ENCODE measurements around the gene ASB16. TPM values are rescaled to one million over a fixed set of nuclear protein-coding genes. Genes with fewer than 3 reads are reported as not detected.

Gene ASB16, protein sequence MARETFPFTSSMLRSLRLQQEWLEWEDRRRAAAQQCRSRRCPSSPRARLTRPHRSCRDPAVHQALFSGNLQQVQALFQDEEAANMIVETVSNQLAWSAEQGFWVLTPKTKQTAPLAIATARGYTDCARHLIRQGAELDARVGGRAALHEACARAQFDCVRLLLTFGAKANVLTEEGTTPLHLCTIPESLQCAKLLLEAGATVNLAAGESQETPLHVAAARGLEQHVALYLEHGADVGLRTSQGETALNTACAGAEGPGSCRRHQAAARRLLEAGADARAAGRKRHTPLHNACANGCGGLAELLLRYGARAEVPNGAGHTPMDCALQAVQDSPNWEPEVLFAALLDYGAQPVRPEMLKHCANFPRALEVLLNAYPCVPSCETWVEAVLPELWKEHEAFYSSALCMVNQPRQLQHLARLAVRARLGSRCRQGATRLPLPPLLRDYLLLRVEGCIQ
- not detected in 2 replicates for total RNA-seq
- 0.12 TPM for total RNA-seq (2013)
- polyA plus RNA-seq: not detected in 2 replicates
- polyA minus RNA-seq: 0.34 TPM in 1 of 2 replicates, not detected in the other

DNA sequence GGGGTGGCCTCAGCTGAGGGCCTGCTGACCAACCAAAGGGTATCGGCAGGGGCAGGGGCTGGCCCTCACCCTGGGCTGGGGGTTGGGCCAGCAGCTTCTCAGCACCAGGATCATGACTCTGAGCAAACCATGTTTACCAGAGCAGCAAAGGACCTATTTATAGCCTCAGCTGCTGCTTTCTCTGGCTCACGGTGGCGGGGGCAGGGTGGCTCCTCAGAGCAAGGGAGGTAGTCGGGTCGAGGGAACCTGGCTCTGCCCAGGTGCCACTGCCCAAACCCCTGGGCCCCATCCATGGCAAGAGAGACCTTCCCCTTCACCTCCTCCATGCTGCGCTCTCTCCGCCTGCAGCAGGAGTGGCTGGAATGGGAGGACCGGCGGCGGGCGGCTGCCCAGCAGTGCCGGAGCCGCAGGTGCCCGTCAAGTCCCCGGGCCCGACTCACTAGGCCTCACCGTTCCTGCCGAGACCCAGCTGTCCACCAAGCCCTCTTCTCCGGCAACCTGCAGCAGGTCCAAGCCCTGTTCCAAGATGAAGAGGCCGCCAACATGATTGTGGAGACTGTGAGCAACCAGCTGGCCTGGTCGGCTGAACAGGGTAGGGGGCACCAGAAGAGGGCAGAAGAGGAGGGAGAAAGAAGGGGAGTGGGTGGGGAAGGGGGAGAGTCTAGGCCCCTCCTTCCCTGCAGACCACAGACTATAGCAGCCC is at the start of gene ASB16:
Gene ASB16, plus strand, starts transcription at position 206 of the 703 bp plus-strand sequence. Its CDS starts 86 bp downstream, at position 292.
- DNase-seq (no peak), ATAC-seq (ENCODE audit: low read depth) (no peak)
- H3K79me2 ChIP-seq (ENCODE audit: control insufficient read depth, insufficient read depth, low read length): no peaks in the 10 kb centered on the region
- H2AFZ ChIP-seq (ENCODE audit: insufficient read depth, low read depth, low read length, poor library complexity, severe bottlenecking): no peak within 1 kb of the TSS
- no peak within 1 kb of the TSS for H3K27ac Mint-ChIP-seq
- no peak within 1 kb of the TSS for H3K27ac ChIP-seq (ENCODE audit: low read length in 2 of 2)
- H4K20me1 ChIP-seq (ENCODE audit: control insufficient read depth, insufficient read depth, low read length, poor library complexity, severe bottlenecking): no peaks in the 10 kb centered on the region
- peaks cover 9% of the 10 kb centered on the region for H3K4me1 Mint-ChIP-seq
- no peaks in the 10 kb centered on the region for H3K9me3 Mint-ChIP-seq (ENCODE audit: insufficient read depth)
- H3K27me3 Mint-ChIP-seq: no peaks in the 10 kb centered on the region
- H3K4me2 ChIP-seq (replicated peaks; ENCODE audit: low read depth, low read length, poor library complexity, severe bottlenecking): no peak within 1 kb of the TSS
- H3K36me3 ChIP-seq (replicated peaks in 1 of 2; ENCODE audit: control extremely low read depth in 1 of 2, control insufficient read depth in 1 of 2, extremely low read depth in 1 of 2, insufficient read depth in 2 of 2, low read length in 1 of 2): peaks cover 0 to 2% of the 10 kb centered on the region in 2 experiments
- H3K4me3 ChIP-seq (ENCODE audit: control extremely low read depth in 1 of 5, extremely low read depth in 1 of 5, insufficient read depth in 1 of 5, low read depth in 2 of 5, low read length in 4 of 5): no peak within 1 kb of the TSS
- H3K9me3 ChIP-seq (ENCODE audit: control extremely low read depth in 1 of 3, control insufficient read depth in 2 of 3, insufficient read depth in 1 of 3, low read length in 2 of 3): no peaks in the 10 kb centered on the region
- CTCF ChIA-PET: interaction anchor here (1.0 kb wide), 1 partner anchor 147 kb away, joined by 3 read pairs; no protein-coding TSS in a partner anchor
- 64% methylated on average over 18 of the region's 21 CpGs for WGBS (ENCODE audit: insufficient coverage)
- H3K4me1 ChIP-seq (ENCODE audit: control insufficient read depth in 2 of 2, insufficient read depth in 2 of 2, low read length in 2 of 2): peaks cover 0 to 13% of the 10 kb centered on the region in 2 donors
- intact Hi-C loops (cut with micrococcal nuclease): no loop called here
- no peak within 1 kb of the TSS for H3K4me3 Mint-ChIP-seq
- TF ChIP-seq, protein P1, sequence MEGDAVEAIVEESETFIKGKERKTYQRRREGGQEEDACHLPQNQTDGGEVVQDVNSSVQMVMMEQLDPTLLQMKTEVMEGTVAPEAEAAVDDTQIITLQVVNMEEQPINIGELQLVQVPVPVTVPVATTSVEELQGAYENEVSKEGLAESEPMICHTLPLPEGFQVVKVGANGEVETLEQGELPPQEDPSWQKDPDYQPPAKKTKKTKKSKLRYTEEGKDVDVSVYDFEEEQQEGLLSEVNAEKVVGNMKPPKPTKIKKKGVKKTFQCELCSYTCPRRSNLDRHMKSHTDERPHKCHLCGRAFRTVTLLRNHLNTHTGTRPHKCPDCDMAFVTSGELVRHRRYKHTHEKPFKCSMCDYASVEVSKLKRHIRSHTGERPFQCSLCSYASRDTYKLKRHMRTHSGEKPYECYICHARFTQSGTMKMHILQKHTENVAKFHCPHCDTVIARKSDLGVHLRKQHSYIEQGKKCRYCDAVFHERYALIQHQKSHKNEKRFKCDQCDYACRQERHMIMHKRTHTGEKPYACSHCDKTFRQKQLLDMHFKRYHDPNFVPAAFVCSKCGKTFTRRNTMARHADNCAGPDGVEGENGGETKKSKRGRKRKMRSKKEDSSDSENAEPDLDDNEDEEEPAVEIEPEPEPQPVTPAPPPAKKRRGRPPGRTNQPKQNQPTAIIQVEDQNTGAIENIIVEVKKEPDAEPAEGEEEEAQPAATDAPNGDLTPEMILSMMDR (IDR thresholded peaks at IDR 0.05): no peak
- TF ChIP-seq EZH2 (IDR thresholded peaks at IDR 0.05; ENCODE audit: borderline replicate concordance, insufficient read depth, low read depth, low read length, poor library complexity, severe bottlenecking): no peak
- POLR2A ChIA-PET: interaction anchor here (0.5 to 0.6 kb wide), 2 partner anchors 27 kb away, joined by 3 read pairs; no protein-coding TSS in a partner anchor
- no peaks in the 10 kb centered on the region for H3K27me3 ChIP-seq (replicated peaks in 1 of 4; ENCODE audit: control extremely low read depth in 1 of 4, control insufficient read depth in 3 of 4, insufficient read depth in 4 of 4, low read length in 3 of 4)
- H3K9ac ChIP-seq (ENCODE audit: low read length): no peak within 1 kb of the TSS

Data from B cell (primary cell).